ENCODE measurements around the gene CBLB.

Gene CBLB

DNA sequence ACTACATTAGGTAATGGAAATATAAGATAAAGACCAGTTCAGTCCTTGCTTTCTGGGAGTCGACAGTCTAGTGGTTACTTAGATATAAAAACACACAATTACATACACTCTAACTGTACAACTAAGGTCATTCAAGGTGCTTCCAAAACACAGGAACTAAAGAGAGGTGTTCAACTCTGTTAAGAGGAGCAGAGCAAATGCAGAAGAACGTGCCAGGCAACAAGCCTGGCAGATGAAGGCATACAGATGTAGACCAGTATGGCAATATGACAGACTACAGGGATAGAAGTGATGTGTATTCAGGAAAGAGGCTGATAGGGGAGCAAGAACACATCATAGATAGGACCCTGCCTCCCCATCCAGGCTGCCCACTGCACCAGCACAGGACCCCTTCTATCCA, 78.3 kb downstream of the CBLB start:
- H4K8ac ChIP-seq (ENCODE audit: low read depth, low read length) = no peak overlapping the region
- no peaks in the 10 kb centered on the region for H3K79me1 ChIP-seq (ENCODE audit: low read depth, low read length)
- H2BK120ac ChIP-seq (ENCODE audit: low read depth, low read length) = no peak overlapping the region
- peak overlapping the region in 1 of 2 donors; percentile 4 for H3K4me3 ChIP-seq (ENCODE audit: low read length in 2 of 2)
- no peak overlapping the region for H3K23ac ChIP-seq (ENCODE audit: low read depth, low read length, poor library complexity)
- no CpG with 5 or more reads among the region's 2 CpGs for WGBS, 2 donors (ENCODE audit: extremely low coverage in 2 of 2, insufficient read length in 2 of 2, insufficient replicate concordance in 1 of 2)
- H3K4ac ChIP-seq (ENCODE audit: low read length) = no peak overlapping the region
- no peaks in the 10 kb centered on the region for H3K36me3 ChIP-seq (replicated peaks in 1 of 2; ENCODE audit: control insufficient read depth in 2 of 2, insufficient read depth in 2 of 2, low read length in 2 of 2)
- H2AK5ac ChIP-seq (ENCODE audit: low read depth, low read length) = no peak overlapping the region
- DNase-seq (ENCODE audit: low spot score) = no peak
- no peak overlapping the region for H4K91ac ChIP-seq (ENCODE audit: low read depth, low read length, poor library complexity)
- H3K27me3 ChIP-seq (ENCODE audit: control insufficient read depth in 3 of 3, insufficient read depth in 3 of 3, low read depth in 1 of 3, low read length in 3 of 3) = no peaks in the 10 kb centered on the region
- no peak overlapping the region for H2BK12ac ChIP-seq (ENCODE audit: low read length)
- H3K14ac ChIP-seq (ENCODE audit: low read length) = no peak overlapping the region
- no peaks in the 10 kb centered on the region for H3K9me3 ChIP-seq (replicated peaks in 1 of 2; ENCODE audit: control insufficient read depth in 2 of 2, insufficient read depth in 1 of 2, low read depth in 1 of 2, low read length in 2 of 2)
- peaks cover 0 to 5% of the 10 kb centered on the region in 2 donors for H3K4me1 ChIP-seq (ENCODE audit: control insufficient read depth in 2 of 2, insufficient read depth in 1 of 2, low read depth in 1 of 2, low read length in 2 of 2)
- H3K9ac ChIP-seq (ENCODE audit: low read depth, low read length, poor library complexity) = no peak overlapping the region
- H2BK5ac ChIP-seq (ENCODE audit: low read length) = no peak overlapping the region
- H2AFZ ChIP-seq (ENCODE audit: low read length) = no peak overlapping the region
- H3K27ac ChIP-seq (replicated peaks; ENCODE audit: low read length) = no peak overlapping the region
- H3K4me2 ChIP-seq (ENCODE audit: insufficient read depth, low read length, poor library complexity, severe bottlenecking) = no peak overlapping the region
- no peak overlapping the region for H2BK15ac ChIP-seq (ENCODE audit: low read length)
- no peak overlapping the region for H3K18ac ChIP-seq (ENCODE audit: low read length)

DNA sequence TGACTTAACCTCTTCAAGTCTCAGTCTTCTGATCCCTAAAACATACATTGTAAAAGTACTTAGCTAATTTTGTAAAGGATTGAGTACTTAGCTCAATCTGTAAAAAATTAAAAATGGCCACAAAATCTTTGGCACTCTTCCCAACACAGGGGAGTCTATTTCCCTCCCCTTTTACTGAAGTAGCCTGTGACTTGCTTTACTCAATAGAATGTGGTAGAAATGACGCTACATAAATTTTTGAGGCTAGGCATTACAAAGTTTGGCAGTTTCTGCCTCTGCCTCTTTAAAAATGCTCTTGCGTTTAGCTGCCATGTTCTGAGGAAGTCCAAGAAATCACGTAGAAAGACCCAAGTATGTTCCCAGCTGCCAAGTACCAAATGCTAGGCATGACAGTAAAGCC, 80.2 kb downstream of the CBLB start:
- Histone ChIP-seq H3K27ac (replicated peaks; ENCODE audit: low read length) (no peak overlapping the region), H3K79me1 (ENCODE audit: low read depth, low read length) (no peaks in the 10 kb centered on the region), H2BK15ac (ENCODE audit: low read length) (no peak overlapping the region), H3K14ac (ENCODE audit: low read length) (no peak overlapping the region), H2AFZ (ENCODE audit: low read length) (no peak overlapping the region), H4K91ac (ENCODE audit: low read depth, low read length, poor library complexity) (no peak overlapping the region), H3K23ac (ENCODE audit: low read depth, low read length, poor library complexity) (no peak overlapping the region), H3K9me3 (replicated peaks in 1 of 2; ENCODE audit: control insufficient read depth in 2 of 2, insufficient read depth in 1 of 2, low read depth in 1 of 2, low read length in 2 of 2) (no peaks in the 10 kb centered on the region), H3K4me3 (ENCODE audit: low read length in 2 of 2) (no peak overlapping the region), H3K18ac (ENCODE audit: low read length) (no peak overlapping the region), H2BK5ac (ENCODE audit: low read length) (no peak overlapping the region), H2AK5ac (ENCODE audit: low read depth, low read length) (no peak overlapping the region), H3K4me1 (ENCODE audit: control insufficient read depth in 2 of 2, insufficient read depth in 1 of 2, low read depth in 1 of 2, low read length in 2 of 2) (peaks cover 0 to 5% of the 10 kb centered on the region in 2 donors), H3K36me3 (replicated peaks in 1 of 2; ENCODE audit: control insufficient read depth in 2 of 2, insufficient read depth in 2 of 2, low read length in 2 of 2) (no peaks in the 10 kb centered on the region), H4K8ac (ENCODE audit: low read depth, low read length) (no peak overlapping the region), H2BK12ac (ENCODE audit: low read length) (no peak overlapping the region), H3K4me2 (ENCODE audit: insufficient read depth, low read length, poor library complexity, severe bottlenecking) (no peak overlapping the region), H3K4ac (ENCODE audit: low read length) (no peak overlapping the region), H3K27me3 (ENCODE audit: control insufficient read depth in 3 of 3, insufficient read depth in 3 of 3, low read depth in 1 of 3, low read length in 3 of 3) (no peaks in the 10 kb centered on the region), H2BK120ac (ENCODE audit: low read depth, low read length) (no peak overlapping the region), H3K9ac (ENCODE audit: low read depth, low read length, poor library complexity) (no peak overlapping the region)
- no CpG with 5 or more reads among the region's 3 CpGs for WGBS, 2 donors (ENCODE audit: extremely low coverage in 2 of 2, insufficient read length in 2 of 2, insufficient replicate concordance in 1 of 2)
- DNase-seq (ENCODE audit: low spot score) = no peak

DNA sequence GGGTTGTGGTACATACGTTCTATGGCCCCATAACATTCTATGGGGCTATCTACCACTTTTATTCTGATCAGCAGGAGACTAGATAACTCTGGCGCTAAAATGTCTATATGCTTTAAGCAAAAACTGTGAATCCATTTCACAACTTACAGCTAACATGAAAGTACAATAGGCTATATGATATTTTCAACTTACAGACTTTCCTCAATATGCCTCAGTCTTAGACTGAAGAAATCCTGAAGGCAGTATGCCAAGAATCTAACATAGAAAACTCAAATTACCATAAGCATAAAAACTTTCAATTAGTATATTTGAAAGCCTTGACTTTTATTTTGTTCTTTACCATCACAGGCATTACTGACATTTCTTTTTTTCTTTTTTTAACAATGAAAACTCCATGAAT, 81.4 kb downstream of the CBLB start:
- WGBS, 2 donors (ENCODE audit: extremely low coverage in 2 of 2, insufficient read length in 2 of 2, insufficient replicate concordance in 1 of 2) = no CpG with 5 or more reads among the region's 2 CpGs
- Histone ChIP-seq H4K91ac (ENCODE audit: low read depth, low read length, poor library complexity) (no peak overlapping the region), H3K4me3 (ENCODE audit: low read length in 2 of 2) (no peak overlapping the region), H3K36me3 (replicated peaks in 1 of 2; ENCODE audit: control insufficient read depth in 2 of 2, insufficient read depth in 2 of 2, low read length in 2 of 2) (no peaks in the 10 kb centered on the region), H2AK5ac (ENCODE audit: low read depth, low read length) (no peak overlapping the region), H2BK15ac (ENCODE audit: low read length) (no peak overlapping the region), H3K79me1 (ENCODE audit: low read depth, low read length) (no peaks in the 10 kb centered on the region), H2BK12ac (ENCODE audit: low read length) (no peak overlapping the region), H2AFZ (ENCODE audit: low read length) (no peak overlapping the region), H3K4me2 (ENCODE audit: insufficient read depth, low read length, poor library complexity, severe bottlenecking) (no peak overlapping the region), H2BK5ac (ENCODE audit: low read length) (no peak overlapping the region), H3K4me1 (ENCODE audit: control insufficient read depth in 2 of 2, insufficient read depth in 1 of 2, low read depth in 1 of 2, low read length in 2 of 2) (peaks cover 0 to 3% of the 10 kb centered on the region in 2 donors), H2BK120ac (ENCODE audit: low read depth, low read length) (no peak overlapping the region), H3K27me3 (ENCODE audit: control insufficient read depth in 3 of 3, insufficient read depth in 3 of 3, low read depth in 1 of 3, low read length in 3 of 3) (no peaks in the 10 kb centered on the region), H3K4ac (ENCODE audit: low read length) (no peak overlapping the region), H3K18ac (ENCODE audit: low read length) (no peak overlapping the region), H3K23ac (ENCODE audit: low read depth, low read length, poor library complexity) (no peak overlapping the region), H4K8ac (ENCODE audit: low read depth, low read length) (no peak overlapping the region), H3K9me3 (replicated peaks in 1 of 2; ENCODE audit: control insufficient read depth in 2 of 2, insufficient read depth in 1 of 2, low read depth in 1 of 2, low read length in 2 of 2) (no peaks in the 10 kb centered on the region), H3K27ac (replicated peaks; ENCODE audit: low read length) (no peak overlapping the region), H3K9ac (ENCODE audit: low read depth, low read length, poor library complexity) (no peak overlapping the region), H3K14ac (ENCODE audit: low read length) (no peak overlapping the region)
- no peak for DNase-seq (ENCODE audit: low spot score)

DNA sequence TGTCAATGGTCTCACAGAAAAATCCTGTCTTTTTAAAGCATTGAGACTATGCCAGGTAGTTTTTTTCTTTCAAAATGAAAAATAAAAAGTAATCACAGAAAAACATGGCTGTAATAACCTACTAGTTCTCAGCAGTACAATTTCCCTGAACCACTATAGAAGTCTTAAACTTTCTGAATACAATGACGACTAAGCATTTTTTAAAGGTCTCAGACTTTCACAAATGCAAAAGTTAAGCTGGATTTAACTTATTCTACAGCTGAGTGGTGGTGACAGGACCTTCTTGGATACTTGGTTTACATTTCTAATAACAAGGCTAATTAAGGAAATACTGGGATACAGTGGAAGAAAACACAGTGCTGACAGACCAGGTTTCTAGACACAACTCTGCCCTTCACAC, 81.8 kb downstream of the CBLB start:
- H3K9me3 ChIP-seq (replicated peaks in 1 of 2; ENCODE audit: control insufficient read depth in 2 of 2, insufficient read depth in 1 of 2, low read depth in 1 of 2, low read length in 2 of 2) = no peaks in the 10 kb centered on the region
- no peak overlapping the region for H3K27ac ChIP-seq (replicated peaks; ENCODE audit: low read length)
- no peaks in the 10 kb centered on the region for H3K36me3 ChIP-seq (replicated peaks in 1 of 2; ENCODE audit: control insufficient read depth in 2 of 2, insufficient read depth in 2 of 2, low read length in 2 of 2)
- H2BK12ac ChIP-seq (ENCODE audit: low read length) = no peak overlapping the region
- no peak for DNase-seq (ENCODE audit: low spot score)
- H3K23ac ChIP-seq (ENCODE audit: low read depth, low read length, poor library complexity) = no peak overlapping the region
- no peak overlapping the region for H3K9ac ChIP-seq (ENCODE audit: low read depth, low read length, poor library complexity)
- H3K18ac ChIP-seq (ENCODE audit: low read length) = no peak overlapping the region
- no peak overlapping the region for H2BK15ac ChIP-seq (ENCODE audit: low read length)
- H3K4me1 ChIP-seq (ENCODE audit: control insufficient read depth in 2 of 2, insufficient read depth in 1 of 2, low read depth in 1 of 2, low read length in 2 of 2) = no peaks in the 10 kb centered on the region
- no peak overlapping the region for H3K4me2 ChIP-seq (ENCODE audit: insufficient read depth, low read length, poor library complexity, severe bottlenecking)
- no peak overlapping the region for H2AFZ ChIP-seq (ENCODE audit: low read length)
- no peak overlapping the region for H2BK5ac ChIP-seq (ENCODE audit: low read length)
- H3K4ac ChIP-seq (ENCODE audit: low read length) = no peak overlapping the region
- H3K27me3 ChIP-seq (ENCODE audit: control insufficient read depth in 3 of 3, insufficient read depth in 3 of 3, low read depth in 1 of 3, low read length in 3 of 3) = no peaks in the 10 kb centered on the region
- no peak overlapping the region for H3K14ac ChIP-seq (ENCODE audit: low read length)
- no CpG with 5 or more reads among the region's 1 CpG for WGBS, 2 donors (ENCODE audit: extremely low coverage in 2 of 2, insufficient read length in 2 of 2, insufficient replicate concordance in 1 of 2)
- no peak overlapping the region for H4K8ac ChIP-seq (ENCODE audit: low read depth, low read length)
- no peaks in the 10 kb centered on the region for H3K79me1 ChIP-seq (ENCODE audit: low read depth, low read length)
- H2AK5ac ChIP-seq (ENCODE audit: low read depth, low read length) = no peak overlapping the region
- no peak overlapping the region for H4K91ac ChIP-seq (ENCODE audit: low read depth, low read length, poor library complexity)
- no peak overlapping the region for H2BK120ac ChIP-seq (ENCODE audit: low read depth, low read length)
- H3K4me3 ChIP-seq (ENCODE audit: low read length in 2 of 2) = no peak overlapping the region
